ENCODE measurements around the gene UNC13D.

GRCh38 chr17:75832164-75832651 lies 12.0 kb downstream of the UNC13D start:
- no peak for TF ChIP-seq CTCF (conservative IDR thresholded peaks at IDR 0.05; ENCODE audit: low read length)
- no peak for TF ChIP-seq EZH2phosphoT487 (IDR thresholded peaks at IDR 0.05; ENCODE audit: borderline replicate concordance, low read depth, low read length)

Measured in OCI-LY7 (cell line).